ENCODE data around the gene ZNF362.

Gene ZNF362

DNA sequence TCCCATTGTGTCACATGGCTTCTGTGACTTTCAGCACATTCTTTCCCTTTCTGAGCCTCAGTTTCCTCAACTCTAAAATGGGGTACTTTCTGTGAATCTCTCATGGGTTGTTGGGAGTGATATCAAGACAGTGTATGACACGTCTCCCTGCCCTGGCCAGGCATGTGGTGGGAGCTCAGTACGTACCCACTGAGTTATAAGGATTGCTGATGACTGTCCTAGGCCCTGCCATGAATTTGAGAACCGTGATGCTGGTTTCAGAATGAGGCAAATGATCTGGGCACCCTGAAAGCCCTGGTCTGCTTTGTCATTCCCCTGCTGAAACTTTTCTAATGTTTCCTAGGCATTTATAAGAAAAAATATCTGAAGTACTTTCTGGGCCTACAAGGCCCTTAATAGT lies 3.6 kb downstream of the ZNF362 start:
- TF ChIP-seq CTCF (conservative IDR thresholded peaks at IDR 0.05; ENCODE audit: low read length), result no peak

DNA sequence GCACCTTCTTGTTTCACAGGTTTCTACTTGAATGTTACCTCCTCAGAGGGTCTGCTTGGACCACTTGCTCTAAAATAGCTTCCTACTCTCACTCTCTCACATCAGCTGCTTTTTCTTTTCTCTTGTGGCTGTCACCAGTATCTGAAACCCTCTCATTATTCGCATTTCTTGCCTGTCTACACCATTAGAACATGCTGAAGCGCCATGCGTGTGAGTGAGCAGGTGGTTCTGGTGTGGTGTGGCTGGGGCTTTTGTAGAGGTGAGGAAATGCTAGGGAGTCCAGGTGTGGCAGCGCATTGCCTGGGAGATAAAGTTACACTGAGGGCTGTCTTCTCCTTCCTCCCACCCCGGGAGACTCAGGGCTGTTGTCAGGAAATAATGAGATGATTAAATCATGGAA lies 4.1 kb downstream of the ZNF362 start:
- H3K4me3 ChIP-seq (ENCODE audit: low read length), result no peak overlapping the region
- no peak for DNase-seq (ENCODE audit: low read depth)
- TF ChIP-seq CTCF (conservative IDR thresholded peaks at IDR 0.05; ENCODE audit: low read length), result no peak

More for the DNA sequence above, 3.6 kb downstream of the ZNF362 start:
- DNase-seq (ENCODE audit: low read depth), result no peak
- H3K4me3 ChIP-seq (ENCODE audit: low read length), result no peak overlapping the region

GRCh38 chr1:33261344-33261743 lies 5.1 kb downstream of the ZNF362 start:
- TF ChIP-seq CTCF (conservative IDR thresholded peaks at IDR 0.05; ENCODE audit: low read length), result no peak
- no peak overlapping the region for H3K4me3 ChIP-seq (ENCODE audit: low read length)
- no peak for DNase-seq (ENCODE audit: low read depth)

DNA sequence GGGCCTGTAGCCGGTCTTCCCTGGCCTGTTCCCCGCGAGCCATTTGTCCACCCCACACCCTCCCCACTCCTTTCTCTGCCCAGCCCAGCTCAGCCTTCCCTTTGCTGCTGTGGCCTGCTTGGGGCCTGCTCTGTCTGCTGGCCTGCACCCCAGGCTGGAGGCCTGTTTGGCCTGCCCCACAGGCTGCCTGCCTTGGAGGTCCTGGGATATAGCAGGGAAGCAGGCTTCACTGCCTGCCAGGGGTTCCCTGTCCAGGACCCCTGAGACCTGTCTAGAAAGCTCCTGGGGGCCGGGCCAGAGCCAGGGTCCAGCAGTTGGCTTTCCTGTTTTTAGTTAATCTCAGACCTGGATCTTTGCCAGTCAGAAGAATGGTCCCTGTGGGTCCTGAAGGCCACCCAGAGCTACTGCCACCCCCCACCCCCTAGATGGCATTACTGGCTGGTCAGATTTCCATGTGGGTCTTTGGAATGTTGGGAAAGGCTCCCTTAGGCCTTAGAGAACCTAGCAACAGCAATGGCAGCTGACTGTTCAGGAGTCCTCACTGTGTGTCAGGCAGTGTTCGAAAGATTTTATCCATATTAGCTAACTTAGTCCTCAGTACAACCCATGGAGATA lies 7.7 kb downstream of the ZNF362 start:
- no peak for DNase-seq (ENCODE audit: low read depth)
- no peak for TF ChIP-seq CTCF (conservative IDR thresholded peaks at IDR 0.05; ENCODE audit: low read length)
- H3K4me3 ChIP-seq (ENCODE audit: low read length), result no peak overlapping the region

DNA sequence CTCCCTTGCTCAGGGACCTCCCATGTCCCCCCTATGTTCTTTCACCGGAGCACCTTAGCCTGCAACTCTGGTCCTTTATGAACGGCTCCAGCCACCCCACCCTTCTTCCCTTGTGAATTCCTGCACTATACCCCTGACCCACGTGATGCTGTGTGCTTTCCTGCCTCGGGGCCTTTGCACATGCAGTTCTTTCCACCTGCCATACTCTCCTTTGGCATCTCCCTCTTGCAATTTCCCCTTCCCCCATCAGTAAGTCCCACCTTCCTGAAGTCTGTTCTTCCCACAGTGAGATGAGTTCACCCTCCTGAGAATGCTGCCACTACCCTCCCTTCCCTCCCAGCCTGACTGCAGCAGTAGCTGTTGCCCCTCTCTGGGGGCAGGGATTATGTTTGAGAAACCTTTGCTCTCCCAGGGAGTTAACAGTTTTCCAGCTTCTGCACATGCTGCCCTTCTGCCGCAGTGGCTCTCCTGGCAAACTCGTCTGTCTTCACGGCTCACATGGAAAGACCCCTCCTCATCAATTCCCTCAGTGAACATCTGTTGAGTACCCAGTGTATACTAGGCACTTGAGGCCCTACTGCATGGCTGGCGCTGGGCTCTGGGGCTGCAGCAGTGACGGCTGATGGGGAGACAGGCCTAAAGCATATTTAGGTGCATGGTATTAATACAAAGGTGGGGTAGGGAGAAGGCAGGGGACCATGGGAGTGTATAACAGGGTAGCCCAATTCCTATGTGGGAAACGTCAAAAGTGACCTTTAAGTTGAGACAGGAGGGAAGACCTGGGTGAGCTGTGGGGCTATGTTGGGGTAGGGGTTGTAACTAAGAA lies 9.7 kb downstream of the ZNF362 start:
- TF ChIP-seq CTCF (conservative IDR thresholded peaks at IDR 0.05; ENCODE audit: low read length), result no peak
- no peak for DNase-seq (ENCODE audit: low read depth)
- no peak overlapping the region for H3K4me3 ChIP-seq (ENCODE audit: low read length)

GRCh38 chr1:33266766-33267165 lies 10.5 kb downstream of the ZNF362 start:
- no peak for DNase-seq (ENCODE audit: low read depth)
- TF ChIP-seq CTCF (conservative IDR thresholded peaks at IDR 0.05; ENCODE audit: low read length), result no peak
- H3K4me3 ChIP-seq (ENCODE audit: low read length), result no peak overlapping the region

All from AG10803 (cell line).